H1 (cell line): Measurements from ENCODE around the gene MIPOL1. TPM values are rescaled to one million over a fixed set of nuclear protein-coding genes. Genes with fewer than 3 reads are reported as not detected.

Experiments
- CEBPB ChIP-seq: IDR thresholded peaks from 2 replicates; pipeline ENCODE4 v1.6.1; 2012; ENCODE audit warnings: low read depth, low read length
- CHD2 ChIP-seq: IDR thresholded peaks from 2 replicates; pipeline ENCODE4 v1.6.1; 2012; ENCODE audit warnings: low read length, improper control_type of control experiment
- CHD7 ChIP-seq: fragments of 300-600 bp; sonication (generic); IDR thresholded peaks from 2 replicates; pipeline ENCODE4 v1.7.1; 2012; ENCODE audit warnings: low read length, moderate library complexity, mild to moderate bottlenecking, inconsistent platforms; ENCODE audit not compliant: insufficient replicate concordance
- HDAC2 ChIP-seq, 2 experiments: fragments of 300-600 bp in 1 of 2; sonication (generic) in 1 of 2; IDR thresholded peaks; 2 replicates each; pipeline ENCODE4 v1.6.1; 2011 to 2012; ENCODE audit warnings: low read depth in 2 of 2, low read length in 2 of 2, mild to moderate bottlenecking in 2 of 2, moderate library complexity in 2 of 2, borderline replicate concordance in 1 of 2, inconsistent platforms in 1 of 2
- JUN ChIP-seq: IDR thresholded peaks from 2 replicates; pipeline ENCODE4 v1.6.1; 2011; ENCODE audit warnings: low read depth, mild to moderate bottlenecking, improper control_type of control experiment, low read length
- MAFK ChIP-seq: IDR thresholded peaks from 2 replicates; pipeline ENCODE4 v1.6.1; 2012; ENCODE audit warnings: low read depth, mild to moderate bottlenecking, improper control_type of control experiment, low read length
- NANOG ChIP-seq: IDR thresholded peaks from 2 replicates; pipeline ENCODE4 v1.6.1; 2011; ENCODE audit warnings: low read length, low read depth, mild to moderate bottlenecking, inconsistent platforms; ENCODE audit not compliant: insufficient read depth, poor library complexity, severe bottlenecking
- POU5F1 ChIP-seq: IDR thresholded peaks from 2 replicates; pipeline ENCODE4 v1.6.1; 2011; ENCODE audit warnings: low read depth, mild to moderate bottlenecking, low read length, moderate library complexity
- SIX5 ChIP-seq: IDR thresholded peaks from 2 replicates; pipeline ENCODE4 v1.6.1; 2011; ENCODE audit warnings: mild to moderate bottlenecking, low read depth, low read length
- YY1 ChIP-seq: IDR thresholded peaks from 2 replicates; pipeline ENCODE4 v1.6.1; 2011; ENCODE audit warnings: low read depth, mild to moderate bottlenecking, low read length
- polyA plus RNA-seq, 7 experiments: library from polyadenylated mRNA; depleted of rRNA in 3 of 7; stranded (reverse) in 5 of 7; unstranded in 2 of 7; fragments of >200 nt in 5 of 7; fragments of 200-250 nt in 2 of 7; gene quantifications; 1 replicate in 5 of 7; 2 replicates in 1 of 7; 4 replicates in 1 of 7; pipeline versions ENCODE4 v1.2.1 to v1.2.3, GENCODE V29; 2011 to 2013; ENCODE audit warnings: missing spikeins in 2 of 7, mixed read lengths in 2 of 7
- total RNA-seq: library from RNA; stranded (reverse); fragmentation: NEBNext Ultra II Directional; extraction: Animal tissue kit (Norgen Biotek cat#: 25700); gene quantifications from 2 replicates; pipeline ENCODE4 v1.2.1, GENCODE V29; 2021
- TF ChIP-seq, protein P1 (sequence below): IDR thresholded peaks from 2 replicates; pipeline ENCODE4 v1.6.1; 2012; ENCODE audit warnings: inconsistent platforms

The MIPOL1 gene
- total and polyA plus RNA-seq, 2 of the 8 experiments (the other 6 are each of a cell fraction or from before 2014, with no cell fraction given): 2.8 to 23.9 TPM

- TF ChIP-seq CHD7 (no peak), CHD2 (no peak), JUN (no peak), CEBPB (no peak), YY1 (no peak), SIX5 (no peak), NANOG (no peak), POU5F1 (no peak), HDAC2 (IDR thresholded peaks at IDR 0.05; ENCODE audit: borderline replicate concordance in 1 of 2, low read depth in 2 of 2, low read length in 2 of 2) (no peak), MAFK (no peak)
- TF ChIP-seq, protein P1, sequence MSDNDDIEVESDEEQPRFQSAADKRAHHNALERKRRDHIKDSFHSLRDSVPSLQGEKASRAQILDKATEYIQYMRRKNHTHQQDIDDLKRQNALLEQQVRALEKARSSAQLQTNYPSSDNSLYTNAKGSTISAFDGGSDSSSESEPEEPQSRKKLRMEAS: no peak
- TF ChIP-seq, all 59 proteins: peak for 0
Measured at GRCh38 chr14:37170993-37171392, 26.7 kb upstream of the MIPOL1 start (continued).
